GM12878 (cell line): Measurements from ENCODE around the gene TNFAIP3. TPM values are rescaled to one million over a fixed set of nuclear protein-coding genes. Genes with fewer than 3 reads are reported as not detected.

ENCODE experiments used
- ATAC-seq: fragments of 200-7000 bp; cut with Tn5 transposase; 3 replicates; pipeline ENCODE4 v1.9.1; 2020; ENCODE audit warnings: mild to moderate bottlenecking, moderate library complexity
- BruUV-seq: library from RNA; stranded (reverse); fragments of 400-500 nt; replicated peaks from 2 replicates; lab custom pipeline; 2021; lab: Mats Ljungman, UMichigan
- CTCF ChIA-PET: fragments of 300-600 bp; sonication (Branson Sonifier 250); formaldehyde crosslinking; extraction: SDS; loops from one replicate; lab custom pipeline; 2021; ENCODE audit warnings: inconsistent platforms; lab: Yijun Ruan, JAX
- POLR2A ChIA-PET: fragments of 350-600 bp; formaldehyde crosslinking; extraction: SDS; loops from one replicate; lab custom pipeline; 2021; ENCODE audit warnings: inconsistent platforms; lab: Charles Lee
- RAD21 ChIA-PET: fragments of 300-600 bp; sonication (Branson Sonifier 250); formaldehyde crosslinking; loops from one replicate; lab custom pipeline; 2023; ENCODE audit warnings: antibody characterized with exemption; ENCODE audit not compliant: unreplicated experiment; lab: Charles Lee
- SMC1A ChIA-PET: fragments of 300-600 bp; sonication (Branson Sonifier 250); formaldehyde crosslinking; loops from one replicate; lab custom pipeline; 2023; ENCODE audit not compliant: unreplicated experiment, uncharacterized antibody; lab: Charles Lee
- DNase-seq: peaks from one replicate; pipeline ENCODE4 v3.0.0-alpha.2; 2011; ENCODE audit warnings: low read depth, low spot score
- FAIRE-seq: peaks from 3 replicates; lab custom pipeline; 2011; peaks lifted over from hg19 to GRCh38; lab: Jason Lieb, UNC
- H2AFZ ChIP-seq: 2 replicates; pipeline ENCODE4 v1.6.0; 2011; ENCODE audit warnings: low read depth, low read length, control low read depth; ENCODE audit not compliant: control insufficient read depth
- H3K27ac ChIP-seq: 2 replicates; pipeline ENCODE4 v1.5.1; 2011; ENCODE audit warnings: control low read depth; ENCODE audit not compliant: control insufficient read depth, insufficient read depth
- H3K27me3 ChIP-seq, 2 experiments: replicated peaks in 1 of 2; 2 replicates each; pipeline versions ENCODE4 v1.6.0 to v1.6.1; 2011; ENCODE audit warnings: low read length in 1 of 2; ENCODE audit not compliant: control insufficient read depth in 2 of 2, insufficient read depth in 2 of 2
- H3K36me3 ChIP-seq, 2 experiments: 2 replicates each; pipeline ENCODE4 v1.5.1; 2011; ENCODE audit warnings: low read length in 1 of 2; ENCODE audit not compliant: control insufficient read depth in 2 of 2, insufficient read depth in 2 of 2
- H3K4me1 ChIP-seq: 2 replicates; pipeline ENCODE4 v1.6.1; 2011; ENCODE audit warnings: mild to moderate bottlenecking, low read length, moderate library complexity, mixed read lengths; ENCODE audit not compliant: control insufficient read depth, insufficient read depth
- H3K4me2 ChIP-seq: 2 replicates; pipeline ENCODE4 v1.6.0; 2011; ENCODE audit warnings: control low read depth; ENCODE audit not compliant: control insufficient read depth, insufficient read depth
- H3K4me3 ChIP-seq: fragments of 200-600 bp; sonication (generic); 2 replicates; pipeline ENCODE4 v1.5.1; 2016
- H3K79me2 ChIP-seq: 2 replicates; pipeline ENCODE4 v1.6.0; 2011; ENCODE audit warnings: low read length; ENCODE audit not compliant: control insufficient read depth, insufficient read depth
- H3K9ac ChIP-seq: 2 replicates; pipeline ENCODE4 v1.8.0; 2011; ENCODE audit warnings: low read length, control low read depth, mixed read lengths; ENCODE audit not compliant: control insufficient read depth, insufficient read depth
- H3K9me3 ChIP-seq: replicated peaks from 3 replicates; pipeline ENCODE4 v1.5.1; 2011; ENCODE audit warnings: mild to moderate bottlenecking, low read length; ENCODE audit not compliant: control insufficient read depth, insufficient read depth
- H4K20me1 ChIP-seq: 2 replicates; pipeline ENCODE4 v1.6.0; 2011; ENCODE audit not compliant: control insufficient read depth, insufficient read depth
- CHD2 ChIP-seq: IDR thresholded peaks from 2 replicates; pipeline ENCODE4 v1.6.1; 2011; ENCODE audit warnings: low read depth, low read length, improper control_type of control experiment, borderline replicate concordance
- MLLT1 ChIP-seq: fragments of 450-650 bp; IDR thresholded peaks from 2 replicates; pipeline ENCODE4 v1.6.1; 2016; ENCODE audit warnings: mild to moderate bottlenecking
- POLR2A ChIP-seq: IDR thresholded peaks from 2 replicates; pipeline ENCODE4 v1.6.1; 2011; ENCODE audit warnings: low read depth, mild to moderate bottlenecking, low read length
- POLR2AphosphoS5 ChIP-seq: IDR thresholded peaks from 2 replicates; pipeline ENCODE4 v1.6.1; 2011; ENCODE audit warnings: mild to moderate bottlenecking, low read length, inconsistent platforms
- RCOR1 ChIP-seq: conservative IDR thresholded peaks from 2 replicates; pipeline ENCODE4 v1.6.1; 2012; ENCODE audit warnings: low read depth, low read length, improper control_type of control experiment
- SMARCA5 ChIP-seq: fragments of 450-650 bp; IDR thresholded peaks from 2 replicates; pipeline ENCODE4 v1.6.1; 2017; ENCODE audit warnings: mild to moderate bottlenecking
- SREBF2 ChIP-seq: IDR thresholded peaks from 2 replicates; pipeline ENCODE4 v1.6.1; 2012; ENCODE audit warnings: mild to moderate bottlenecking, low read length
- ZBTB11 ChIP-seq: fragments of 450-650 bp; formaldehyde crosslinking; IDR thresholded peaks from 2 replicates; pipeline ENCODE4 v1.5.0; 2022; ENCODE audit warnings: mild to moderate bottlenecking, missing genetic modification characterization
- WGBS: methylation state at CpG from one replicate; pipeline ENCODE4 v1.1.6; 2016; ENCODE audit warnings: low lambda C conversion rate; ENCODE audit not compliant: insufficient replicate concordance, insufficient coverage; ENCODE audit errors: missing lambda C conversion rate; 5-methylcytosine and 5-hydroxymethylcytosine counted together
- in situ Hi-C: fragments of 300-500 bp; cut with MboI; formaldehyde crosslinking; loops from 9 replicates; pipeline ENCODE4 v1.14.3; 2018; ENCODE audit warnings: mixed read lengths
- intact Hi-C: fragments of 100-400 bp; cut with micrococcal nuclease; formaldehyde crosslinking; loops from one replicate; pipeline ENCODE4 v1.14.2; 2022; ENCODE audit not compliant: unreplicated experiment
- polyA plus RNA-seq, 11 experiments: library from polyadenylated mRNA; depleted of rRNA in 4 of 11; unstranded in 6 of 11; stranded (reverse) in 5 of 11; fragments of >200 nt; fragmentation: Nextera tagmentation in 4 of 11; fragmentation: Illumina TruSeq in 1 of 11; extraction: Ambion mirVana in 4 of 11; extraction: Trizol in 1 of 11; gene quantifications; 1 replicate in 1 of 11; 2 replicates in 10 of 11; pipeline versions ENCODE4 v1.2.1 to v1.2.3, GENCODE V29; 2011 to 2016; ENCODE audit warnings: inconsistent platforms in 2 of 11, missing spikeins in 2 of 11, low read depth in 1 of 11
- total RNA-seq, 4 experiments: library from RNA; depleted of rRNA in 3 of 4; stranded (reverse); fragments of >200 nt in 3 of 4; fragmentation: Illumina TruSeq in 1 of 4; extraction: Trizol in 1 of 4; gene quantifications; 2 replicates each; pipeline versions ENCODE4 v1.2.1 to v1.2.3, GENCODE V29; 2013 to 2021
- TF ChIP-seq, protein P1 (sequence below): IDR thresholded peaks from 2 replicates; pipeline ENCODE4 v1.6.1; 2011; ENCODE audit warnings: borderline replicate concordance, low read depth, mild to moderate bottlenecking, moderate library complexity, mixed read lengths, low read length; ENCODE audit not compliant: insufficient read depth; ENCODE audit errors: extremely low read length

Gene TNFAIP3
- total and polyA plus RNA-seq, 10 of the 15 experiments (the other 5 are each of a cell fraction or from before 2014, with no cell fraction given): 18.0 to 350 (median 127) TPM

DNA sequence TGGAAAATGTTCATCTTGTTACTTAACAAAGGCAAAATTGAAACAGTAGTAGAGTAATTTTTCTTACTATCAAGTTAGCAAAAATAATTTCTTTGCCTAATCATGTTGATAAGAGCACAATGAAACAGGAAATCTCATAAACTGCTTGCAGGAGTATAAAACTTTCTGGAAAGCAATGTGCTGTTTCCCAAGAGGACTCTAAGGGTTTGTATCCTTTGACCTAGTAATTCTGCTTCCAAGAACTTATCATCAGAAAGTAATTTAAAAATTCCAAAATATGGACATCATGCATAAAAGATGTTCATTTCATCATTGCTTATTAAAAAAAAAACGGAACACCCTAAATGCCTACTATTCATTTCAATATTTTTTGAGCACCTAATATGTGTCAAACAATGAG lies 46.1 kb upstream of the TNFAIP3 start:
- TF ChIP-seq RCOR1: no peak
- no peak for TF ChIP-seq MLLT1
- ATAC-seq: no peak
- intact Hi-C loops (no loop called here), in situ Hi-C loops (no loop called here)
- POLR2A ChIA-PET: interaction anchor here (0.6 to 2.9 kb wide), 3 partner anchors 10 to 182 kb away, joined by 3 to 15 read pairs (median 4); no protein-coding TSS in a partner anchor
- Histone ChIP-seq H3K27me3 (no peaks in the 10 kb centered on the region), H3K4me2 (no peak overlapping the region), H3K4me1 (peaks cover 24% of the 10 kb centered on the region), H3K79me2 (no peaks in the 10 kb centered on the region), H3K9ac (no peak overlapping the region), H4K20me1 (no peaks in the 10 kb centered on the region), H3K36me3 (no peaks in the 10 kb centered on the region), H3K27ac (no peak overlapping the region), H2AFZ (no peak overlapping the region), H3K4me3 (no peak overlapping the region), H3K9me3 (no peaks in the 10 kb centered on the region; the same call in 2 of the 3 replicates)
- RAD21 ChIA-PET: interaction anchor here (0.8 to 2.4 kb wide), 5 partner anchors 10 to 125 kb away, joined by 3 to 11 read pairs (median 4); no protein-coding TSS in a partner anchor
- no TSS peak for BruUV-seq
- SMC1A ChIA-PET: interaction anchor here (0.7 to 2.9 kb wide), 12 partner anchors 7 to 113 kb away, joined by 3 to 23 read pairs (median 4); partner anchors contain the start of gene TNFAIP3
- DNase-seq: no peak
- no peak for FAIRE-seq
- WGBS: 79% methylated on average over 1 of the region's 1 CpG
- CTCF ChIA-PET: interaction anchor here (0.6 to 1.7 kb wide), 4 partner anchors 21 to 251 kb away, joined by 3 to 10 read pairs (median 4); partner anchors contain the start of gene TNFAIP3

DNA sequence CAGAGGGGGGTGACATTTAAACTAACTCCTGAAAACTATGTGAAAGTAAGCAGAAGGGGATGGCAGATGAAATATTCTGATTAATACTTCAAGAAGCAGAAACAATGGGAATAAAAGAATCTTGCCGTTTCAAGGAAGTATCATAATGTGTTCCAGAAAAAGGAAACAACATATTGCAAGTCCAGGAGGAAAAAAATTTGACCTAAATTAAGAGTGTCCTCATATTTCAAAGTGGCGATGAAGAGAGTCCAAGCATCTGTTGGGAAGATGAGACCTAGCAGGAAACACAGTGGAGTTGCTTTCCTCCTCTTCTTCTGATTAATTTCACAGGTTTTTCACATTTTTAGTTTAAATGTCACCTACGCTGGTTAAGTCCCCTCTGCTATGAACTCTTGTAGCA lies 45.6 kb upstream of the TNFAIP3 start:
- SMC1A ChIA-PET: interaction anchor here (0.7 to 2.9 kb wide), 6 partner anchors 10 to 113 kb away, joined by 3 to 23 read pairs (median 4); no protein-coding TSS in a partner anchor
- ATAC-seq: no peak
- peaks cover 22% of the 10 kb centered on the region for H3K4me1 ChIP-seq
- no peak overlapping the region for H3K4me3 ChIP-seq
- POLR2A ChIA-PET: interaction anchor here (2.9 kb wide), 1 partner anchor 10 kb away, joined by 15 read pairs; no protein-coding TSS in a partner anchor
- DNase-seq: no peak
- no peak overlapping the region for H3K4me2 ChIP-seq
- H2AFZ ChIP-seq: no peak overlapping the region
- in situ Hi-C loops (no loop called here), intact Hi-C loops (no loop called here)
- WGBS: 67% methylated on average over 3 of the region's 3 CpGs
- no peaks in the 10 kb centered on the region; the same call in 2 of the 3 replicates for H3K9me3 ChIP-seq
- no peak overlapping the region for H3K9ac ChIP-seq
- H3K36me3 ChIP-seq: no peaks in the 10 kb centered on the region
- RAD21 ChIA-PET: interaction anchor here (1.2 kb wide), 1 partner anchor 125 kb away, joined by 3 read pairs; no protein-coding TSS in a partner anchor
- no TSS peak for BruUV-seq
- H3K27me3 ChIP-seq: no peaks in the 10 kb centered on the region
- no peaks in the 10 kb centered on the region for H4K20me1 ChIP-seq
- CTCF ChIA-PET: interaction anchor here (0.6 kb wide), 1 partner anchor 252 kb away, joined by 4 read pairs; no protein-coding TSS in a partner anchor
- no peak for FAIRE-seq
- no peaks in the 10 kb centered on the region for H3K79me2 ChIP-seq
- H3K27ac ChIP-seq: no peak overlapping the region
- TF ChIP-seq, protein P1, sequence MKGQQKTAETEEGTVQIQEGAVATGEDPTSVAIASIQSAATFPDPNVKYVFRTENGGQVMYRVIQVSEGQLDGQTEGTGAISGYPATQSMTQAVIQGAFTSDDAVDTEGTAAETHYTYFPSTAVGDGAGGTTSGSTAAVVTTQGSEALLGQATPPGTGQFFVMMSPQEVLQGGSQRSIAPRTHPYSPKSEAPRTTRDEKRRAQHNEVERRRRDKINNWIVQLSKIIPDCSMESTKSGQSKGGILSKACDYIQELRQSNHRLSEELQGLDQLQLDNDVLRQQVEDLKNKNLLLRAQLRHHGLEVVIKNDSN: no peak
- TF ChIP-seq POLR2AphosphoS5: no peak
- no peak for TF ChIP-seq SREBF2
- TF ChIP-seq ZBTB11: no peak
- no peak for TF ChIP-seq POLR2A
- no peak for TF ChIP-seq CHD2
- TF ChIP-seq SMARCA5: no peak
